IMR-90 (cell line): ENCODE results near the gene LCAT. TPM values are rescaled to one million over a fixed set of nuclear protein-coding genes. Genes with fewer than 3 reads are reported as not detected.

Experiments
- ATAC-seq: fragments of 200-7000 bp; cut with Tn5 transposase; 2 replicates; pipeline ENCODE4 v1.9.1; 2020; ENCODE audit warnings: low read depth, mild to moderate bottlenecking, moderate library complexity
- BruUV-seq: library from RNA; stranded (reverse); fragments of 400-500 nt; replicated peaks from 2 replicates; lab custom pipeline; 2021; lab: Mats Ljungman, UMichigan
- CTCF ChIA-PET: fragments of 300-600 bp; formaldehyde crosslinking; extraction: SDS; loops from one replicate; lab custom pipeline; 2021; ENCODE audit warnings: antibody characterized with exemption; lab: Yijun Ruan, JAX
- POLR2A ChIA-PET: fragments of 300-600 bp; sonication (Branson Sonifier 250); formaldehyde crosslinking; loops from one replicate; lab custom pipeline; 2022; ENCODE audit warnings: antibody characterized with exemption; ENCODE audit not compliant: unreplicated experiment; lab: Charles Lee
- DNase-seq: peaks from one replicate; pipeline ENCODE4 v3.0.0; 2013
- H2AFZ ChIP-seq: replicated peaks from 2 replicates; pipeline ENCODE3; 2013; ENCODE audit warnings: low read length, mild to moderate bottlenecking; ENCODE audit not compliant: poor library complexity
- H2AK5ac ChIP-seq: 2 replicates; pipeline ENCODE4 v1.6.1; 2013; ENCODE audit warnings: low read depth, low read length, inconsistent platforms
- H2AK9ac ChIP-seq: replicated peaks from 2 replicates; pipeline ENCODE3; 2013; ENCODE audit warnings: mild to moderate bottlenecking, low read depth, low read length, moderate library complexity; ENCODE audit not compliant: poor library complexity
- H2BK120ac ChIP-seq: 2 replicates; pipeline ENCODE4 v1.6.1; 2013; ENCODE audit warnings: low read depth, low read length, inconsistent platforms
- H2BK15ac ChIP-seq: 3 replicates; pipeline ENCODE4 v1.6.1; 2013; ENCODE audit warnings: low read depth, low read length, inconsistent platforms
- H2BK20ac ChIP-seq: 2 replicates; pipeline ENCODE4 v1.6.1; 2013; ENCODE audit warnings: low read depth, mild to moderate bottlenecking, inconsistent platforms, low read length, moderate library complexity
- H2BK5ac ChIP-seq: 2 replicates; pipeline ENCODE4 v1.6.1; 2013; ENCODE audit warnings: mild to moderate bottlenecking, low read depth, low read length, inconsistent platforms; ENCODE audit not compliant: poor library complexity, severe bottlenecking
- H3K14ac ChIP-seq: replicated peaks from 2 replicates; pipeline ENCODE4 v1.6.1; 2013; ENCODE audit warnings: low read depth, low read length, inconsistent platforms
- H3K18ac ChIP-seq: 2 replicates; pipeline ENCODE4 v1.6.1; 2013; ENCODE audit warnings: low read depth, low read length, control low read depth
- H3K23ac ChIP-seq: 2 replicates; pipeline ENCODE4 v1.6.1; 2013; ENCODE audit warnings: low read depth, low read length, inconsistent platforms
- H3K27ac ChIP-seq: 2 replicates; pipeline ENCODE4 v1.5.1; 2013; ENCODE audit warnings: mild to moderate bottlenecking, control low read depth, low read length; ENCODE audit not compliant: insufficient read depth
- H3K27me3 ChIP-seq: 2 replicates; pipeline ENCODE4 v1.6.1; 2013; ENCODE audit warnings: low read length; ENCODE audit not compliant: control insufficient read depth, insufficient read depth
- H3K36me3 ChIP-seq: 2 replicates; pipeline ENCODE4 v1.6.1; 2013; ENCODE audit warnings: low read length, mixed read lengths; ENCODE audit not compliant: control insufficient read depth, insufficient read depth
- H3K4ac ChIP-seq: 2 replicates; pipeline ENCODE4 v1.6.1; 2013; ENCODE audit warnings: low read depth, low read length, inconsistent platforms
- H3K4me1 ChIP-seq: 2 replicates; pipeline ENCODE4 v1.6.1; 2013; ENCODE audit warnings: low read length, mixed read lengths; ENCODE audit not compliant: control insufficient read depth, insufficient read depth
- H3K4me2 ChIP-seq: 2 replicates; pipeline ENCODE4 v1.6.1; 2013; ENCODE audit warnings: low read depth, mild to moderate bottlenecking, control low read depth, low read length, moderate library complexity
- H3K4me3 ChIP-seq: 2 replicates; pipeline ENCODE4 v1.5.1; 2013; ENCODE audit warnings: low read depth, mild to moderate bottlenecking, control low read depth, low read length, moderate library complexity; ENCODE audit not compliant: insufficient read depth
- H3K56ac ChIP-seq: 2 replicates; pipeline ENCODE4 v1.6.1; 2013; ENCODE audit warnings: low read length, inconsistent platforms; ENCODE audit not compliant: insufficient read depth; ENCODE audit errors: extremely low read depth
- H3K79me1 ChIP-seq, 2 experiments: 2 replicates each; pipeline ENCODE4 v1.6.1; 2013; ENCODE audit warnings: low read length in 2 of 2, inconsistent platforms in 1 of 2, low read depth in 1 of 2
- H3K9ac ChIP-seq: 2 replicates; pipeline ENCODE4 v1.6.1; 2013; ENCODE audit warnings: low read depth, low read length, control low read depth
- H3K9me1 ChIP-seq: 2 replicates; pipeline ENCODE4 v1.6.1; 2013; ENCODE audit warnings: low read length, inconsistent platforms; ENCODE audit not compliant: insufficient read depth
- H3K9me3 ChIP-seq: 2 replicates; pipeline ENCODE4 v1.6.1; 2013; ENCODE audit warnings: low read length; ENCODE audit not compliant: control insufficient read depth, insufficient read depth
- H4K20me1 ChIP-seq: 2 replicates; pipeline ENCODE4 v1.6.1; 2013; ENCODE audit warnings: low read length, inconsistent platforms; ENCODE audit not compliant: insufficient read depth
- H4K5ac ChIP-seq: 2 replicates; pipeline ENCODE4 v1.6.1; 2013; ENCODE audit warnings: mild to moderate bottlenecking, low read depth, low read length, control low read depth
- H4K8ac ChIP-seq, 2 experiments: 2 replicates each; pipeline ENCODE4 v1.6.1; 2013; ENCODE audit warnings: low read depth in 2 of 2, low read length in 2 of 2, control low read depth in 1 of 2, inconsistent platforms in 1 of 2
- H4K91ac ChIP-seq: 2 replicates; pipeline ENCODE4 v1.6.1; 2013; ENCODE audit warnings: low read depth, low read length, inconsistent platforms; ENCODE audit not compliant: insufficient read depth
- BHLHE40 ChIP-seq: fragments of 150-350 bp; IDR thresholded peaks from 2 replicates; pipeline ENCODE4 v1.6.1; 2016; ENCODE audit warnings: mild to moderate bottlenecking, low read depth, low read length
- CEBPB ChIP-seq: IDR thresholded peaks from 2 replicates; pipeline ENCODE4 v1.6.1; 2012; ENCODE audit warnings: low read depth, low read length, improper control_type of control experiment
- CHD1 ChIP-seq: IDR thresholded peaks from 2 replicates; pipeline ENCODE4 v1.6.1; 2012; ENCODE audit warnings: low read depth, low read length, improper control_type of control experiment
- FOS ChIP-seq: fragments of 150-350 bp; IDR thresholded peaks from 2 replicates; pipeline ENCODE4 v1.6.1; 2016; ENCODE audit warnings: low read depth, low read length
- MAFK ChIP-seq: IDR thresholded peaks from 2 replicates; pipeline ENCODE4 v1.6.1; 2012; ENCODE audit warnings: low read depth, low read length, improper control_type of control experiment
- MAZ ChIP-seq: IDR thresholded peaks from 2 replicates; pipeline ENCODE4 v1.6.1; 2012; ENCODE audit warnings: low read depth, mild to moderate bottlenecking, low read length, improper control_type of control experiment, moderate library complexity, borderline replicate concordance
- MXI1 ChIP-seq: IDR thresholded peaks from 2 replicates; pipeline ENCODE4 v1.6.1; 2012; ENCODE audit warnings: low read depth, mild to moderate bottlenecking, low read length, moderate library complexity, borderline replicate concordance
- NFE2L2 ChIP-seq: fragments of 150-350 bp; IDR thresholded peaks from 2 replicates; pipeline ENCODE4 v1.6.1; 2016; ENCODE audit warnings: low read depth, mild to moderate bottlenecking, low read length
- POLR2A ChIP-seq: IDR thresholded peaks from 2 replicates; pipeline ENCODE4 v1.6.1; 2012; ENCODE audit warnings: mild to moderate bottlenecking, low read depth, low read length
- RAD21 ChIP-seq: IDR thresholded peaks from 2 replicates; pipeline ENCODE4 v1.6.1; 2012; ENCODE audit warnings: low read length, improper control_type of control experiment
- RCOR1 ChIP-seq: IDR thresholded peaks from 2 replicates; pipeline ENCODE4 v1.6.1; 2012; ENCODE audit warnings: mild to moderate bottlenecking, low read length, improper control_type of control experiment; ENCODE audit not compliant: insufficient replicate concordance
- RFX5 ChIP-seq: IDR thresholded peaks from 2 replicates; pipeline ENCODE4 v1.8.0; 2012; ENCODE audit warnings: low read depth, mild to moderate bottlenecking, low read length, moderate library complexity
- SMC3 ChIP-seq: fragments of 150-350 bp; IDR thresholded peaks from 2 replicates; pipeline ENCODE4 v1.6.1; 2016; ENCODE audit warnings: low read depth, mild to moderate bottlenecking, antibody characterized with exemption, low read length, moderate library complexity
- WGBS, 2 experiments: methylation state at CpG; one replicate each; pipeline versions ENCODE4 v1.1.5 to v1.1.7; 2013; ENCODE audit warnings: missing lambda C conversion rate in 2 of 2; ENCODE audit not compliant: insufficient read length in 1 of 2; ENCODE audit errors: extremely low coverage in 2 of 2; 5-methylcytosine and 5-hydroxymethylcytosine counted together
- dilution Hi-C: fragments of 300-500 bp; cut with HindIII; formaldehyde crosslinking; loops from one replicate; pipeline ENCODE4 v1.14.3; 2018; ENCODE audit warnings: low sequenced_read_pairs; ENCODE audit not compliant: unreplicated experiment
- in situ Hi-C: fragments of 300-500 bp; cut with MboI; formaldehyde crosslinking; loops from 3 replicates; pipeline ENCODE4 v1.14.3; 2019; ENCODE audit warnings: low sequenced_read_pairs, inconsistent platforms, mixed read lengths
- intact Hi-C: fragments of 100-400 bp; cut with micrococcal nuclease; formaldehyde crosslinking; loops from 2 replicates; pipeline ENCODE4 v1.10.0; 2022
- polyA plus RNA-seq, 3 experiments: library from polyadenylated mRNA; depleted of rRNA; stranded (reverse); fragments of >200 nt; gene quantifications; 2 replicates each; pipeline ENCODE4 v1.2.3, GENCODE V29; 2012; ENCODE audit warnings: low replicate concordance in 1 of 3
- total RNA-seq: library from RNA; depleted of rRNA; stranded (reverse); fragments of >200 nt; gene quantifications from 2 replicates; pipeline ENCODE4 v1.2.3, GENCODE V29; 2012
- TF ChIP-seq, protein P1 (sequence below): fragments of 150-350 bp; IDR thresholded peaks from 2 replicates; pipeline ENCODE4 v1.6.1; 2016; ENCODE audit warnings: low read depth, mild to moderate bottlenecking, low read length, moderate library complexity, borderline replicate concordance
- TF ChIP-seq, protein P2 (sequence below): conservative IDR thresholded peaks from 2 replicates; pipeline ENCODE4 v1.5.1; 2012; ENCODE audit warnings: mild to moderate bottlenecking, low read depth, low read length, improper control_type of control experiment
- TF ChIP-seq, protein P3 (sequence below): fragments of 150-350 bp; IDR thresholded peaks from 2 replicates; pipeline ENCODE4 v1.6.1; 2017; ENCODE audit warnings: mild to moderate bottlenecking, antibody characterized with exemption, low read length, low read depth

Gene LCAT
- total and polyA plus RNA-seq, 2 of the 4 experiments (the other 2 are of a cell fraction): 1.4 to 18.8 TPM

DNA sequence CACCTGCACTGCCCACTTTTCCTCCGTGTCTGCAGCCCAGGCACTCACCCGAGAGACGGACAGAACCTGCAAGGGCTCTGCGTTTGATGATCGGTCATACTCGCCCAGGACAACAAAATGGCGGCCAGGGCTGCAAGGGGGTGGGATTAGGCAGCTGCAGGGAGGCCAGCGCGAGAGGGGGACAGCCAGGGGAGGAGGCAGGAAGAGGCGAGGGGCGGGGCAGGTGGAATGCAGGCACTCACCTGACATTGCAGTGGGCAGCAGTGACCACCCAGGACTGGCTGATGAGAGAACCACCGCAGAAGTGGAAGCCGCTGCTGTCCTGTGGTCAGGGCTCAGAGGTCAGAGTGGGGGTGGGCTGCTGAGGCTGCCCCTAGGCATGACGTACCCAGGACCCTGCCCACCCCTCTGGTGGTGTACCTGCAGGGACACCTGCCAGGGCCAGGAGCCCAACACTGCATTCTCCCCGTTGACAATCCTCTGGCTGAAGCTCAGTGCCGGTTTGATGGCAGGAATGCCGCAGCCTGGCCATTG is 13.2 kb downstream of the LCAT start:
- no peak overlapping the region for H3K4me2 ChIP-seq
- H3K23ac ChIP-seq: no peak overlapping the region
- BruUV-seq: no TSS peak
- intact Hi-C loops: no loop called here
- in situ Hi-C loops: loop anchor here (25.0 kb wide), 1 partner anchor 393 kb away; the partner anchor contains the start of gene RIPOR1
- TF ChIP-seq MXI1 (no peak), NFE2L2 (no peak), SMC3 (no peak), FOS (no peak), MAFK (no peak), MAZ (no peak), RFX5 (no peak), CEBPB (no peak), RCOR1 (no peak), RAD21 (no peak), BHLHE40 (no peak), CHD1 (no peak), POLR2A (no peak)
- TF ChIP-seq, protein P1, sequence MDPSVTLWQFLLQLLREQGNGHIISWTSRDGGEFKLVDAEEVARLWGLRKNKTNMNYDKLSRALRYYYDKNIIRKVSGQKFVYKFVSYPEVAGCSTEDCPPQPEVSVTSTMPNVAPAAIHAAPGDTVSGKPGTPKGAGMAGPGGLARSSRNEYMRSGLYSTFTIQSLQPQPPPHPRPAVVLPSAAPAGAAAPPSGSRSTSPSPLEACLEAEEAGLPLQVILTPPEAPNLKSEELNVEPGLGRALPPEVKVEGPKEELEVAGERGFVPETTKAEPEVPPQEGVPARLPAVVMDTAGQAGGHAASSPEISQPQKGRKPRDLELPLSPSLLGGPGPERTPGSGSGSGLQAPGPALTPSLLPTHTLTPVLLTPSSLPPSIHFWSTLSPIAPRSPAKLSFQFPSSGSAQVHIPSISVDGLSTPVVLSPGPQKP: no peak
- TF ChIP-seq, protein P2, sequence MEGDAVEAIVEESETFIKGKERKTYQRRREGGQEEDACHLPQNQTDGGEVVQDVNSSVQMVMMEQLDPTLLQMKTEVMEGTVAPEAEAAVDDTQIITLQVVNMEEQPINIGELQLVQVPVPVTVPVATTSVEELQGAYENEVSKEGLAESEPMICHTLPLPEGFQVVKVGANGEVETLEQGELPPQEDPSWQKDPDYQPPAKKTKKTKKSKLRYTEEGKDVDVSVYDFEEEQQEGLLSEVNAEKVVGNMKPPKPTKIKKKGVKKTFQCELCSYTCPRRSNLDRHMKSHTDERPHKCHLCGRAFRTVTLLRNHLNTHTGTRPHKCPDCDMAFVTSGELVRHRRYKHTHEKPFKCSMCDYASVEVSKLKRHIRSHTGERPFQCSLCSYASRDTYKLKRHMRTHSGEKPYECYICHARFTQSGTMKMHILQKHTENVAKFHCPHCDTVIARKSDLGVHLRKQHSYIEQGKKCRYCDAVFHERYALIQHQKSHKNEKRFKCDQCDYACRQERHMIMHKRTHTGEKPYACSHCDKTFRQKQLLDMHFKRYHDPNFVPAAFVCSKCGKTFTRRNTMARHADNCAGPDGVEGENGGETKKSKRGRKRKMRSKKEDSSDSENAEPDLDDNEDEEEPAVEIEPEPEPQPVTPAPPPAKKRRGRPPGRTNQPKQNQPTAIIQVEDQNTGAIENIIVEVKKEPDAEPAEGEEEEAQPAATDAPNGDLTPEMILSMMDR: no peak
- TF ChIP-seq, protein P3, sequence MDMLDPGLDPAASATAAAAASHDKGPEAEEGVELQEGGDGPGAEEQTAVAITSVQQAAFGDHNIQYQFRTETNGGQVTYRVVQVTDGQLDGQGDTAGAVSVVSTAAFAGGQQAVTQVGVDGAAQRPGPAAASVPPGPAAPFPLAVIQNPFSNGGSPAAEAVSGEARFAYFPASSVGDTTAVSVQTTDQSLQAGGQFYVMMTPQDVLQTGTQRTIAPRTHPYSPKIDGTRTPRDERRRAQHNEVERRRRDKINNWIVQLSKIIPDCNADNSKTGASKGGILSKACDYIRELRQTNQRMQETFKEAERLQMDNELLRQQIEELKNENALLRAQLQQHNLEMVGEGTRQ: no peak
- no peak overlapping the region for H4K91ac ChIP-seq
- ChIA-PET POLR2A (no interaction called here), CTCF (no interaction called here)
- no peak overlapping the region for H4K8ac ChIP-seq
- H2BK5ac ChIP-seq: no peak overlapping the region
- no peak overlapping the region for H4K5ac ChIP-seq
- peaks cover 8% of the 10 kb centered on the region for H3K4me1 ChIP-seq
- no peaks in the 10 kb centered on the region for H3K9me3 ChIP-seq
- peaks cover 23% of the 10 kb centered on the region for H3K36me3 ChIP-seq
- no peak overlapping the region for H3K56ac ChIP-seq
- H2AFZ ChIP-seq: no peak overlapping the region
- WGBS, 2 experiments: 98% methylated on average over 5 of the region's 17 CpGs; no CpG with 5 or more reads in 1 of the 2 experiments
- H3K4ac ChIP-seq: no peak overlapping the region
- H3K79me1 ChIP-seq: peaks cover 5 to 25% of the 10 kb centered on the region in 2 experiments; a peak in 3 of 4 replicates
- H2BK15ac ChIP-seq: no peak overlapping the region
- no peaks in the 10 kb centered on the region for H3K27me3 ChIP-seq
- no peak overlapping the region for H2AK9ac ChIP-seq
- H4K20me1 ChIP-seq: peaks cover 24% of the 10 kb centered on the region
- H3K4me3 ChIP-seq: no peak overlapping the region
- H2AK5ac ChIP-seq: no peak overlapping the region
- H3K9me1 ChIP-seq: peaks cover 8% of the 10 kb centered on the region
- H3K18ac ChIP-seq: no peak overlapping the region
- H3K27ac ChIP-seq: no peak overlapping the region
- no peak for ATAC-seq
- no peak overlapping the region for H3K14ac ChIP-seq
- no peak overlapping the region for H3K9ac ChIP-seq
- no peak overlapping the region for H2BK20ac ChIP-seq
- dilution Hi-C loops: no loop called here
- no peak for DNase-seq
- H2BK120ac ChIP-seq: no peak overlapping the region
